ENCODE data around the gene NOP53. TPM values are rescaled to one million over a fixed set of nuclear protein-coding genes. Genes with fewer than 3 reads are reported as not detected.
A peak's percentile ranks its signal among the peaks of the same experiment; 100 is the strongest.
"Not testable (repeated sequence)": the region's sequence is repeated elsewhere in the genome, so short reads cannot be mapped to it uniquely, and the experiment has no call there.

NOP53 gene
- total and polyA plus RNA-seq, 9 of the 15 experiments (the other 6 are each of a cell fraction or from before 2014, with no cell fraction given): 6.5 to 274 (median 145) TPM

GRCh38 chr19:47746129-47746528 lies 783 bp downstream of the NOP53 start:
- Histone ChIP-seq H3K27ac (ENCODE audit: extremely low read depth, low read depth, low read length) (peak overlapping the region; percentile 94), H3K36me3 (ENCODE audit: control insufficient read depth, insufficient read depth, low read length) (peaks cover 55% of the 10 kb centered on the region), H3K79me2 (ENCODE audit: control insufficient read depth, insufficient read depth, low read length) (peaks cover 46% of the 10 kb centered on the region), H3K9ac (ENCODE audit: insufficient read depth in 1 of 2, low read depth in 2 of 2, low read length in 2 of 2) (peak overlapping the region; percentile 90), H3K4me3 (peak overlapping the region; percentile 85), H3K4me2 (ENCODE audit: insufficient read depth, low read length) (peak overlapping the region; percentile 72), H3K4me1 (replicated peaks in 1 of 2; ENCODE audit: control insufficient read depth in 2 of 2, insufficient read depth in 2 of 2, low read length in 2 of 2) (peaks cover 29 to 33% of the 10 kb centered on the region in 2 experiments)
- TSS peak; percentile 66 for BruUV-seq (replicated peaks)
- H4K20me1 ChIP-seq (replicated peaks; ENCODE audit: control insufficient read depth, insufficient read depth, low read length); CTCF ChIA-PET (ENCODE audit: low intra/inter-chr PET ratio); H3K9me1 ChIP-seq (ENCODE audit: control insufficient read depth, insufficient read depth, low read length); H3K27me3 ChIP-seq (ENCODE audit: control insufficient read depth in 2 of 2, insufficient read depth in 2 of 2, low read length in 2 of 2); H2AFZ ChIP-seq (ENCODE audit: low read depth, low read length); ATAC-seq; DNase-seq (ENCODE audit: extremely low read depth in 1 of 4, low spot score in 3 of 4); intact Hi-C loops (cut with micrococcal nuclease); in situ Hi-C loops (cut with MboI); H3K9me3 ChIP-seq (replicated peaks; ENCODE audit: control insufficient read depth, insufficient read depth, low read depth, low read length); FAIRE-seq; TF ChIP-seq ZBTB40 (CRISPR knock-in tag; IDR thresholded peaks at IDR 0.05): not testable (repeated sequence)
- POLR2A ChIA-PET: interaction anchor here (0.6 to 3.6 kb wide), 10 partner anchors 10 to 645 kb away, joined by 3 to 17 read pairs (median 6); partner anchors contain the start of genes EHD2 and KDELR1
- WGBS (ENCODE audit: insufficient coverage, low coverage, missing lambda C conversion rate): 4% methylated on average over 9 of the region's 17 CpGs
- TF ChIP-seq HDGF (IDR thresholded peaks at IDR 0.05) (0 out of 2 replicates have a peak, but pooled peaks have one; percentile 24), AFF1 (IDR thresholded peaks at IDR 0.05; ENCODE audit: low read depth in 1 of 2, partially characterized antibody in 2 of 2) (peak in 1 of 2 experiments; percentile 24), ASH1L (IDR thresholded peaks at IDR 0.05; ENCODE audit: borderline replicate concordance, low read depth, partially characterized antibody) (peak; percentile 25), ZBTB40 (IDR thresholded peaks at IDR 0.05) (peak; percentile 48), SMARCE1 (IDR thresholded peaks at IDR 0.05) (0 out of 2 replicates have a peak, but pooled peaks have one; percentile 47), BCOR (IDR thresholded peaks at IDR 0.05) (peak; percentile 47)
